ENCODE data around the gene LDLRAD3. TPM values are rescaled to one million over a fixed set of nuclear protein-coding genes. Genes with fewer than 3 reads are reported as not detected.
"Not testable (repeated sequence)": the region's sequence is repeated elsewhere in the genome, so short reads cannot be mapped to it uniquely, and the experiment has no call there.

Gene LDLRAD3
- total RNA-seq, 1 donor from 2014 or later, result 19.6 TPM

GRCh38 chr11:35911616-35912165 is 32.2 kb upstream of the LDLRAD3 start:
- Mint-ChIP-seq H3K9me3 (ENCODE audit: low read depth) (no peaks in the 10 kb centered on the region), H3K36me3 (ENCODE audit: insufficient read depth) (no peaks in the 10 kb centered on the region), H3K27me3 (no peaks in the 10 kb centered on the region), H3K4me3 (ENCODE audit: low read depth) (no peak overlapping the region), H3K4me1 (ENCODE audit: low read depth) (no peaks in the 10 kb centered on the region), H3K27ac (no peak overlapping the region)
- no peak for TF ChIP-seq CTCF (IDR thresholded peaks at IDR 0.05; ENCODE audit: unreplicated experiment)
- no peak for DNase-seq (ENCODE audit: low spot score, unreplicated experiment)

GRCh38 chr11:35912436-35912835 is 31.4 kb upstream of the LDLRAD3 start:
- H3K4me3 Mint-ChIP-seq (ENCODE audit: low read depth); DNase-seq (ENCODE audit: low spot score, unreplicated experiment); H3K36me3 Mint-ChIP-seq (ENCODE audit: insufficient read depth); H3K4me1 Mint-ChIP-seq (ENCODE audit: low read depth); H3K27ac Mint-ChIP-seq; H3K9me3 Mint-ChIP-seq (ENCODE audit: low read depth); H3K27me3 Mint-ChIP-seq: not testable (repeated sequence)

GRCh38 chr11:35912883-35913624 is 30.8 kb upstream of the LDLRAD3 start:
- Mint-ChIP-seq H3K9me3 (ENCODE audit: low read depth) (no peaks in the 10 kb centered on the region), H3K27ac (no peak overlapping the region), H3K4me3 (ENCODE audit: low read depth) (no peak overlapping the region), H3K36me3 (ENCODE audit: insufficient read depth) (no peaks in the 10 kb centered on the region), H3K4me1 (ENCODE audit: low read depth) (no peaks in the 10 kb centered on the region), H3K27me3 (peaks cover 4% of the 10 kb centered on the region)
- no peak for TF ChIP-seq CTCF (IDR thresholded peaks at IDR 0.05; ENCODE audit: unreplicated experiment)
- no peak for DNase-seq (ENCODE audit: low spot score, unreplicated experiment)

- DNase-seq (ENCODE audit: low spot score, unreplicated experiment), result no peak
- Mint-ChIP-seq H3K27me3 (peaks cover 8% of the 10 kb centered on the region), H3K4me3 (ENCODE audit: low read depth) (no peak overlapping the region), H3K9me3 (ENCODE audit: low read depth) (no peaks in the 10 kb centered on the region), H3K36me3 (ENCODE audit: insufficient read depth) (no peaks in the 10 kb centered on the region), H3K27ac (no peak overlapping the region), H3K4me1 (ENCODE audit: low read depth) (peaks cover 1% of the 10 kb centered on the region)
- TF ChIP-seq CTCF (IDR thresholded peaks at IDR 0.05; ENCODE audit: unreplicated experiment), result no peak
Measured at GRCh38 chr11:35914816-35915215, 29.0 kb upstream of the LDLRAD3 start.

GRCh38 chr11:35916270-35916669 is 27.6 kb upstream of the LDLRAD3 start:
- no peaks in the 10 kb centered on the region for H3K36me3 Mint-ChIP-seq (ENCODE audit: insufficient read depth)
- H3K9me3 Mint-ChIP-seq (ENCODE audit: low read depth), result no peaks in the 10 kb centered on the region
- no peak for DNase-seq (ENCODE audit: low spot score, unreplicated experiment)
- H3K27ac Mint-ChIP-seq, result no peak overlapping the region
- TF ChIP-seq CTCF (IDR thresholded peaks at IDR 0.05; ENCODE audit: unreplicated experiment), result no peak
- no peak overlapping the region for H3K4me3 Mint-ChIP-seq (ENCODE audit: low read depth)
- H3K27me3 Mint-ChIP-seq, result peaks cover 8% of the 10 kb centered on the region
- H3K4me1 Mint-ChIP-seq (ENCODE audit: low read depth), result peaks cover 1% of the 10 kb centered on the region

GRCh38 chr11:35917676-35918075 is 26.2 kb upstream of the LDLRAD3 start:
- peaks cover 8% of the 10 kb centered on the region for H3K27me3 Mint-ChIP-seq
- no peak overlapping the region for H3K4me3 Mint-ChIP-seq (ENCODE audit: low read depth)
- no peak for DNase-seq (ENCODE audit: low spot score, unreplicated experiment)
- no peak for TF ChIP-seq CTCF (IDR thresholded peaks at IDR 0.05; ENCODE audit: unreplicated experiment)
- H3K9me3 Mint-ChIP-seq (ENCODE audit: low read depth), result no peaks in the 10 kb centered on the region
- no peaks in the 10 kb centered on the region for H3K36me3 Mint-ChIP-seq (ENCODE audit: insufficient read depth)
- H3K27ac Mint-ChIP-seq, result no peak overlapping the region
- H3K4me1 Mint-ChIP-seq (ENCODE audit: low read depth), result peaks cover 1% of the 10 kb centered on the region

All from progenitor cell of endocrine pancreas (in vitro differentiated cells).